ENCODE data around the gene CA11. TPM values are rescaled to one million over a fixed set of nuclear protein-coding genes. Genes with fewer than 3 reads are reported as not detected.
A peak's percentile ranks its signal among the peaks of the same experiment; 100 is the strongest.
"Not testable (repeated sequence)": the region's sequence is repeated elsewhere in the genome, so short reads cannot be mapped to it uniquely, and the experiment has no call there.

The CA11 gene
- total RNA-seq, 1 experiment from 2014 or later: 12.6 TPM

DNA sequence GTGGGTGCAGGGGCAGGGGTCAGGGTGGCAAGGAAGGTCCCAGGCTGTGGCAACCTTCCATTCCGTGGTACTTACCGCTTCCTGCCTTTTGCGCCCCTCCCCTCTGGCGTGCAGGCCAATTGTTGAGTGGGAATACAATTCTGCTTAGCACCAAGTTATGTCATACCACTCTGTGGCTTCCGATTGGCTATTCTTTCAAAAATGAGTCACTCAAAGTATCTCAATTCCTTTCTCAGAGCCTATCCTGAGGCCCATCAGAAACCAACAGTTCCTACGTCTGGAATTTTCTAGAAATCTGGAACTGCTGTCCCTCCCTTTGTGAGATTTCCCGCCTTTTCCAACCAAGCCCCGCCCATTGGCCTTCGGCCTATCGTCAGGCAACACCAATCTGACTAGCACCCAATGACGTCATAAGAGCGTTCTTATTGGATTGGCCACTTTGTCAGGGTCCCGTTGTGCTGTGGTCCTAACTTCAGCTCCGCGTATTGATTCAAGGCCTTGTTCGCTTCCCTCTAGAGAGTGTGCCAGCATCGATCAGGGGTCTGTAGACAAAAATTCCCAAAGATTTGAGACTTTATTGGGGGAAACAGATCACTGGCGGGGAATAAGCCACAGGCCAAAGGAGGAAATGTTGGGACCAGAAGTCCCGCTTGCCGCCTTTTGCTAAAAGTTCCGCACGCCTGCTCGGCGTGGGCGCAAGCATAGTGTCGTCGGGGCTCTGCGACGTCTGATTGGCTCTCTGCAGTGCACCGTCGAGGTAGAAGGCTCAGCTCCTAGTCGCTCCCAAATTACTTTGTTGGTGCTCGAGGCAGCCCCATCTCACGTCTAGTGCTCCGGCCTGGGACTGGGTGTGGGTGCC, 15.1 kb upstream of the CA11 start:
- BruUV-seq (replicated peaks): no TSS peak
- TF ChIP-seq SIN3A (IDR thresholded peaks at IDR 0.05; ENCODE audit: borderline replicate concordance, insufficient read depth, low read depth, low read length): no peak
- no peaks in the 10 kb centered on the region for H3K9me3 ChIP-seq (ENCODE audit: control insufficient read depth, insufficient read depth, low read depth, low read length)
- no peak for DNase-seq (ENCODE audit: low read depth, low spot score)
- no peak overlapping the region for H3K27ac ChIP-seq (ENCODE audit: low read length)
- H3K4me1 ChIP-seq (ENCODE audit: control insufficient read depth, insufficient read depth, low read length): no peaks in the 10 kb centered on the region
- POLR2A ChIA-PET: no interaction called here
- in situ Hi-C loops (cut with HindIII; ENCODE audit: low pct_unique_long_range_greater_than_20kb, low sequenced_read_pairs) (no loop called here), intact Hi-C loops (cut with micrococcal nuclease; ENCODE audit: unreplicated experiment) (no loop called here)
- no peaks in the 10 kb centered on the region for H3K27me3 ChIP-seq (ENCODE audit: control insufficient read depth, insufficient read depth, low read length)
- no peaks in the 10 kb centered on the region for H3K36me3 ChIP-seq (ENCODE audit: control insufficient read depth, insufficient read depth, low read length)
- CTCF ChIA-PET: no interaction called here
- peak; percentile 88 for ATAC-seq
- H3K4me3 ChIP-seq (ENCODE audit: low read depth in 2 of 2, low read length in 2 of 2): no peak overlapping the region

DNA sequence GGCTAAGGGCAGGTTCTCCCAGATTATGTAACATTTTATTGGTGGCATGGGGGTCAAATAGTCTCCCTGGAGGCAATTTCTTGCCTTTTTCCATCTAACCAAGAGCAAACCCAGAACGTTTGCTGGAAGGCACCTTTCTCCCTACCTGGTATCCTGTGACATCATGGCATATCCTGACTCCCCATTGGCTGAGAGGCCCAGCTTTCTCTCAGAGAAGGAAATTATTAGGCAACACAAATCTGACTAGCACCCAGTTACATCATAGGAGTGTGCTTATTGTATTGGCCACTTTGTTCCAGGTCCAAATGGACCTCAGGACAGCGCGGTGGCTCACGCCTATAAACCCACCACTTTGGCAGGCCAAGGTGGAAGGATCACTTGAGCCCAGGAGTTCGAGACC, 13.8 kb upstream of the CA11 start:
- ChIA-PET POLR2A (no interaction called here), CTCF (no interaction called here)
- no peaks in the 10 kb centered on the region for H3K27me3 ChIP-seq (ENCODE audit: control insufficient read depth, insufficient read depth, low read length)
- no peaks in the 10 kb centered on the region for H3K36me3 ChIP-seq (ENCODE audit: control insufficient read depth, insufficient read depth, low read length)
- intact Hi-C loops (cut with micrococcal nuclease; ENCODE audit: unreplicated experiment) (no loop called here), in situ Hi-C loops (cut with HindIII; ENCODE audit: low pct_unique_long_range_greater_than_20kb, low sequenced_read_pairs) (no loop called here)
- H3K4me3 ChIP-seq (ENCODE audit: low read depth in 2 of 2, low read length in 2 of 2): no peak overlapping the region
- H3K27ac ChIP-seq (ENCODE audit: low read length): no peak overlapping the region
- H3K9me3 ChIP-seq (ENCODE audit: control insufficient read depth, insufficient read depth, low read depth, low read length): no peaks in the 10 kb centered on the region
- TF ChIP-seq, protein P1, sequence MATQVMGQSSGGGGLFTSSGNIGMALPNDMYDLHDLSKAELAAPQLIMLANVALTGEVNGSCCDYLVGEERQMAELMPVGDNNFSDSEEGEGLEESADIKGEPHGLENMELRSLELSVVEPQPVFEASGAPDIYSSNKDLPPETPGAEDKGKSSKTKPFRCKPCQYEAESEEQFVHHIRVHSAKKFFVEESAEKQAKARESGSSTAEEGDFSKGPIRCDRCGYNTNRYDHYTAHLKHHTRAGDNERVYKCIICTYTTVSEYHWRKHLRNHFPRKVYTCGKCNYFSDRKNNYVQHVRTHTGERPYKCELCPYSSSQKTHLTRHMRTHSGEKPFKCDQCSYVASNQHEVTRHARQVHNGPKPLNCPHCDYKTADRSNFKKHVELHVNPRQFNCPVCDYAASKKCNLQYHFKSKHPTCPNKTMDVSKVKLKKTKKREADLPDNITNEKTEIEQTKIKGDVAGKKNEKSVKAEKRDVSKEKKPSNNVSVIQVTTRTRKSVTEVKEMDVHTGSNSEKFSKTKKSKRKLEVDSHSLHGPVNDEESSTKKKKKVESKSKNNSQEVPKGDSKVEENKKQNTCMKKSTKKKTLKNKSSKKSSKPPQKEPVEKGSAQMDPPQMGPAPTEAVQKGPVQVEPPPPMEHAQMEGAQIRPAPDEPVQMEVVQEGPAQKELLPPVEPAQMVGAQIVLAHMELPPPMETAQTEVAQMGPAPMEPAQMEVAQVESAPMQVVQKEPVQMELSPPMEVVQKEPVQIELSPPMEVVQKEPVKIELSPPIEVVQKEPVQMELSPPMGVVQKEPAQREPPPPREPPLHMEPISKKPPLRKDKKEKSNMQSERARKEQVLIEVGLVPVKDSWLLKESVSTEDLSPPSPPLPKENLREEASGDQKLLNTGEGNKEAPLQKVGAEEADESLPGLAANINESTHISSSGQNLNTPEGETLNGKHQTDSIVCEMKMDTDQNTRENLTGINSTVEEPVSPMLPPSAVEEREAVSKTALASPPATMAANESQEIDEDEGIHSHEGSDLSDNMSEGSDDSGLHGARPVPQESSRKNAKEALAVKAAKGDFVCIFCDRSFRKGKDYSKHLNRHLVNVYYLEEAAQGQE (IDR thresholded peaks at IDR 0.05; ENCODE audit: insufficient read depth in 1 of 2, low read depth in 2 of 2, low read length in 1 of 2): no peak
- TF ChIP-seq POLR2AphosphoS5 (IDR thresholded peaks at IDR 0.05; ENCODE audit: low read depth, low read length): no peak
- no peaks in the 10 kb centered on the region for H3K4me1 ChIP-seq (ENCODE audit: control insufficient read depth, insufficient read depth, low read length)
- DNase-seq (ENCODE audit: low read depth, low spot score): no peak
- BruUV-seq (replicated peaks): no TSS peak
- ATAC-seq: no peak

DNA sequence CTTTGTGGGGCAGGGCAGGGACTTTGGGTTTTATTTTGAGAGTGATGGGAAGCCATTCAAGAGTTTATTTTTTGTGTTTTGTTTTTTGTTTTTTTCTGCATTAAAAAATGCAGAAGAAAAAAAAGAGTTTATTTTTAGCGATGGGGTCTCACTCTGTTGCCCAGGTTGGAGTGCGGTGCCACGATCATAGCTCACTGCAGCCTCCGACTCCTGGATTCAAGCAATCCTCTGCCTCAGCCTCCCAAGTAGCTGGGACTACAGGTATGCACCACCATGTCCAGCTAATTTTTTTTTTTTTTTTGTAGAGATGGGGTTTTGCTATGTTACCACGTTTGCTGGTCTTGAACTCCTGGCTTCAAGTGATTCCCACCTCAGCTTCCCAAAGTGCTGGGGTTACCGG, 12.5 kb upstream of the CA11 start:
- Histone ChIP-seq H3K9me3 (ENCODE audit: control insufficient read depth, insufficient read depth, low read depth, low read length) (no peaks in the 10 kb centered on the region), H3K4me3 (ENCODE audit: low read depth in 2 of 2, low read length in 2 of 2) (no peak overlapping the region), H3K36me3 (ENCODE audit: control insufficient read depth, insufficient read depth, low read length) (no peaks in the 10 kb centered on the region), H3K4me1 (ENCODE audit: control insufficient read depth, insufficient read depth, low read length) (no peaks in the 10 kb centered on the region), H3K27ac (ENCODE audit: low read length) (no peak overlapping the region), H3K27me3 (ENCODE audit: control insufficient read depth, insufficient read depth, low read length) (no peaks in the 10 kb centered on the region)
- ATAC-seq: no peak
- BruUV-seq (replicated peaks): no TSS peak
- intact Hi-C loops (cut with micrococcal nuclease; ENCODE audit: unreplicated experiment) (no loop called here), in situ Hi-C loops (cut with HindIII; ENCODE audit: low pct_unique_long_range_greater_than_20kb, low sequenced_read_pairs) (no loop called here)
- POLR2A ChIA-PET: interaction anchor here (0.6 kb wide), 1 partner anchor 237 kb away, joined by 3 read pairs; no protein-coding TSS in a partner anchor
- TF ChIP-seq, protein P2, sequence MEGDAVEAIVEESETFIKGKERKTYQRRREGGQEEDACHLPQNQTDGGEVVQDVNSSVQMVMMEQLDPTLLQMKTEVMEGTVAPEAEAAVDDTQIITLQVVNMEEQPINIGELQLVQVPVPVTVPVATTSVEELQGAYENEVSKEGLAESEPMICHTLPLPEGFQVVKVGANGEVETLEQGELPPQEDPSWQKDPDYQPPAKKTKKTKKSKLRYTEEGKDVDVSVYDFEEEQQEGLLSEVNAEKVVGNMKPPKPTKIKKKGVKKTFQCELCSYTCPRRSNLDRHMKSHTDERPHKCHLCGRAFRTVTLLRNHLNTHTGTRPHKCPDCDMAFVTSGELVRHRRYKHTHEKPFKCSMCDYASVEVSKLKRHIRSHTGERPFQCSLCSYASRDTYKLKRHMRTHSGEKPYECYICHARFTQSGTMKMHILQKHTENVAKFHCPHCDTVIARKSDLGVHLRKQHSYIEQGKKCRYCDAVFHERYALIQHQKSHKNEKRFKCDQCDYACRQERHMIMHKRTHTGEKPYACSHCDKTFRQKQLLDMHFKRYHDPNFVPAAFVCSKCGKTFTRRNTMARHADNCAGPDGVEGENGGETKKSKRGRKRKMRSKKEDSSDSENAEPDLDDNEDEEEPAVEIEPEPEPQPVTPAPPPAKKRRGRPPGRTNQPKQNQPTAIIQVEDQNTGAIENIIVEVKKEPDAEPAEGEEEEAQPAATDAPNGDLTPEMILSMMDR (IDR thresholded peaks at IDR 0.05): no peak
- TF ChIP-seq POLR2AphosphoS5 (IDR thresholded peaks at IDR 0.05; ENCODE audit: low read depth, low read length): no peak
- TF ChIP-seq SIN3A (IDR thresholded peaks at IDR 0.05; ENCODE audit: borderline replicate concordance, insufficient read depth, low read depth, low read length): no peak
- TF ChIP-seq, protein P1 (IDR thresholded peaks at IDR 0.05; ENCODE audit: insufficient read depth in 1 of 2, low read depth in 2 of 2, low read length in 1 of 2): no peak
- no peak for DNase-seq (ENCODE audit: low read depth, low spot score)
- CTCF ChIA-PET: no interaction called here

DNA sequence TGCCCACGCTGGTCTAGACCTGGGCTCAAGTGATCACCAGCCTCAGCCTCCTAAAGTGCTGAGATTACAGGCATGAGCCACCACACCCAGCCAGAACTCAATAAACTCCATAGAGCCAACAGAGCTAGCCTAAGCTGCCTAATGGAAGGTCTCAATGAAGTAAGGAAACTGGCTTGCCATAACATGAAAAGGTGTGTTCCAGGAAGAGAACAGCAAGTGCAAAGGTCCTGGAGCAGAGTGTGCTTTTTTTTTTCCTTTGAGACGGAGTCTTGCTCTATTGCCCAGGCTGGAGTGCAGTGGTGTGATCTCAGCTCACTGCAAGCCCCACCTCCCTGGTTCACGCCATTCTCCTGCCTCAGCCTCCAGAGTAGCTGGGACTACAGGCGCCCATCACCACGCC, 11.8 kb upstream of the CA11 start:
- H3K36me3 ChIP-seq (ENCODE audit: control insufficient read depth, insufficient read depth, low read length); ATAC-seq; H3K27me3 ChIP-seq (ENCODE audit: control insufficient read depth, insufficient read depth, low read length); H3K9me3 ChIP-seq (ENCODE audit: control insufficient read depth, insufficient read depth, low read depth, low read length); H3K4me1 ChIP-seq (ENCODE audit: control insufficient read depth, insufficient read depth, low read length); H3K4me3 ChIP-seq (ENCODE audit: low read depth in 2 of 2, low read length in 2 of 2); DNase-seq (ENCODE audit: low read depth, low spot score); intact Hi-C loops (cut with micrococcal nuclease; ENCODE audit: unreplicated experiment); in situ Hi-C loops (cut with HindIII; ENCODE audit: low pct_unique_long_range_greater_than_20kb, low sequenced_read_pairs); BruUV-seq (replicated peaks); H3K27ac ChIP-seq (ENCODE audit: low read length); CTCF ChIA-PET: not testable (repeated sequence)
- POLR2A ChIA-PET: interaction anchor here (0.5 kb wide), 1 partner anchor 689 kb away, joined by 13 read pairs; no protein-coding TSS in a partner anchor
